T47D (cell line): Measurements from ENCODE around the gene NTN3.

ENCODE experiments used
- DNase-seq, 2 experiments: peaks; one replicate each; pipeline versions ENCODE4 v3.0.0 to v3.0.0-alpha.2; 2011 to 2012; ENCODE audit warnings: low read depth in 1 of 2, low spot score in 1 of 2
- JUND ChIP-seq: IDR thresholded peaks from 2 replicates; pipeline ENCODE4 v1.6.1; 2012; ENCODE audit warnings: low read depth
- in situ Hi-C: cut with HindIII; loops from 2 replicates; pipeline ENCODE4 v1.10.0; 2016; ENCODE audit warnings: low sequenced_read_pairs, low pct_unique_long_range_greater_than_20kb

NTN3 gene

GRCh38 chr16:2480948-2481347, 9.9 kb downstream of the NTN3 start:
- in situ Hi-C loops: no loop called here
- TF ChIP-seq JUND: no peak
- DNase-seq: no peak

- in situ Hi-C loops: no loop called here
- no peak for DNase-seq
- no peak for TF ChIP-seq JUND
These were observed 10.6 kb downstream of the NTN3 start for GRCh38 chr16:2481676-2482075.

GRCh38 chr16:2482249-2482648, 11.2 kb downstream of the NTN3 start:
- in situ Hi-C loops: no loop called here
- no peak for DNase-seq
- TF ChIP-seq JUND: no peak

GRCh38 chr16:2482708-2483534, 11.8 kb downstream of the NTN3 start:
- no peak for DNase-seq
- in situ Hi-C loops: no loop called here
- TF ChIP-seq JUND: no peak

- in situ Hi-C loops: no loop called here
- DNase-seq: no peak
- TF ChIP-seq JUND: no peak
These were observed 13.1 kb downstream of the NTN3 start for GRCh38 chr16:2483939-2484897.

- no peak for DNase-seq
- in situ Hi-C loops: no loop called here
- TF ChIP-seq JUND: no peak
These were observed 13.9 kb downstream of the NTN3 start for GRCh38 chr16:2484898-2485508.

GRCh38 chr16:2485811-2486507, 14.9 kb downstream of the NTN3 start:
- TF ChIP-seq JUND: no peak
- no peak for DNase-seq
- in situ Hi-C loops: no loop called here

GRCh38 chr16:2486645-2487516, 15.8 kb downstream of the NTN3 start:
- in situ Hi-C loops: no loop called here
- no peak for DNase-seq
- TF ChIP-seq JUND: no peak

- DNase-seq: no peak
- in situ Hi-C loops: no loop called here
- no peak for TF ChIP-seq JUND
These were observed 16.4 kb downstream of the NTN3 start for GRCh38 chr16:2487517-2487842.

GRCh38 chr16:2487903-2488531, 16.9 kb downstream of the NTN3 start:
- in situ Hi-C loops: no loop called here
- no peak for DNase-seq
- TF ChIP-seq JUND: no peak

- no peak for DNase-seq
- in situ Hi-C loops: no loop called here
- no peak for TF ChIP-seq JUND
These were observed 18.5 kb downstream of the NTN3 start for GRCh38 chr16:2489581-2489980.
